ENCODE measurements around the gene FBXL17. TPM values are rescaled to one million over a fixed set of nuclear protein-coding genes. Genes with fewer than 3 reads are reported as not detected.

FBXL17 gene
- total and polyA plus RNA-seq, 4 donors, result 30.0 to 58.0 (median 40.3) TPM

DNA sequence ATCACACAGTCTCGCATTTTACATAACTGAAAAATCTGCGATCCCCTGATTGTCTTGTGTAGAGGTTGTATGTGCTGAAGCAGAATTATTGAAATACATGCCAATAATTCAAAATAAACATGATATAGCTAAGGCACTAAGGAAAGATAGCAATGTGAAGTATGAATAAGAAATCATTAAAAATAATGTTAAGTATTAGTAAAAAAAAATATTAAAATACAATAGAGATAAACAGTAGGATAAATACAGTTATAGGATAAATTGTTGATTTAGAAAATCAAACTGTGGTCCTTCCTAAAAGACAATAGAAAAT, 121.1 kb downstream of the FBXL17 start:
- no peaks in the 10 kb centered on the region for H3K9me3 ChIP-seq (ENCODE audit: control insufficient read depth, insufficient read depth, low read length)
- no peak overlapping the region for H3K4me3 ChIP-seq (ENCODE audit: low read depth, low read length)
- H3K36me3 ChIP-seq (ENCODE audit: control insufficient read depth, insufficient read depth, low read length), result no peaks in the 10 kb centered on the region
- WGBS (ENCODE audit: insufficient coverage), result no CpG with 5 or more reads among the region's 2 CpGs
- H3K27ac ChIP-seq (ENCODE audit: low read depth, low read length), result no peak overlapping the region
- DNase-seq (ENCODE audit: low read depth in 4 of 6, low spot score in 6 of 6), result no peak
- H3K27me3 ChIP-seq (ENCODE audit: control insufficient read depth, insufficient read depth, low read length), result no peaks in the 10 kb centered on the region
- no peaks in the 10 kb centered on the region for H3K4me1 ChIP-seq (ENCODE audit: control insufficient read depth, insufficient read depth, low read length)

DNA sequence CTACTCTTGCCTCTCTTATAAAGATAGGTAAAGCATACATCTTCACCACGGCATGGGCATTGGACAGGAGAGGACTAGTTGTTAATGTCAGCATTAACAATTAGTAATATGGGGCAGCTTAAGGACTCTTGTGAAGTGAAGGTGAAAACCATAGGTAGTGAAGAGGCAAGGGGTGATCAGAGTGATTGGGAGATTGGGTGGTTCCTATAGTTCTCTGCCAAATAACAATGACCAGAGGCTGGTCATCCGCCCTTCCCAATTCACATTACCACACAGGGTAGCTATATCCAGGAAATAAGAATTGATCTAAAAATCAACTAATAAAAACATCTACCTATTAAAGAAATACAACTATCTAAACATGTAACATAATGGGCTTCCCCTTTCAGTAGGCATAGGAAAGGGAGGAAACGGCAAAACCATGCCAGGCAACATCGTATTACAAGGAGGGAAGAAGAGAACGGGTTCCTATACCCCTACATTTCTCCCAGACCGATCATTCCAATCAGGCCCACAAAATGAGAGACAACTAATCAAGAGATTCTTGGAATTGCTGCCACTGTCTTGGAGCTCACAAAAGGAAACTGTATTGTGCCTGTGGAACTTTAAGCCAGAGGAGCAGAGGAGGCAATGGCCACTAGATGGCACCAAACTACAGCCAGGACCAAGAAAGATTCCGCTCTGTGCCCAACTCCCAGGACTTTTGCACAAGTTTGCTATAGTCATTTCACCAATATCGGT, 121.6 kb downstream of the FBXL17 start:
- Histone ChIP-seq H3K4me3 (ENCODE audit: low read depth, low read length) (no peak overlapping the region), H3K36me3 (ENCODE audit: control insufficient read depth, insufficient read depth, low read length) (no peaks in the 10 kb centered on the region), H3K9me3 (ENCODE audit: control insufficient read depth, insufficient read depth, low read length) (no peaks in the 10 kb centered on the region), H3K4me1 (ENCODE audit: control insufficient read depth, insufficient read depth, low read length) (no peaks in the 10 kb centered on the region), H3K27me3 (ENCODE audit: control insufficient read depth, insufficient read depth, low read length) (no peaks in the 10 kb centered on the region), H3K27ac (ENCODE audit: low read depth, low read length) (no peak overlapping the region)
- peak; percentile 35 to 93 (median 60) for DNase-seq (ENCODE audit: low read depth in 4 of 6, low spot score in 6 of 6)
- no CpG with 5 or more reads among the region's 8 CpGs for WGBS (ENCODE audit: insufficient coverage)

GRCh38 chr5:108259306-108259705, 122.6 kb downstream of the FBXL17 start:
- Histone ChIP-seq H3K9me3 (ENCODE audit: control insufficient read depth, insufficient read depth, low read length) (no peaks in the 10 kb centered on the region), H3K4me1 (ENCODE audit: control insufficient read depth, insufficient read depth, low read length) (no peaks in the 10 kb centered on the region), H3K36me3 (ENCODE audit: control insufficient read depth, insufficient read depth, low read length) (no peaks in the 10 kb centered on the region), H3K4me3 (ENCODE audit: low read depth, low read length) (no peak overlapping the region), H3K27me3 (ENCODE audit: control insufficient read depth, insufficient read depth, low read length) (no peaks in the 10 kb centered on the region), H3K27ac (ENCODE audit: low read depth, low read length) (no peak overlapping the region)
- no CpG with 5 or more reads among the region's 1 CpG for WGBS (ENCODE audit: insufficient coverage)
- no peak for DNase-seq (ENCODE audit: low read depth in 4 of 6, low spot score in 6 of 6)

- Histone ChIP-seq H3K4me1 (ENCODE audit: control insufficient read depth, insufficient read depth, low read length) (no peaks in the 10 kb centered on the region), H3K27me3 (ENCODE audit: control insufficient read depth, insufficient read depth, low read length) (no peaks in the 10 kb centered on the region), H3K27ac (ENCODE audit: low read depth, low read length) (no peak overlapping the region), H3K9me3 (ENCODE audit: control insufficient read depth, insufficient read depth, low read length) (no peaks in the 10 kb centered on the region), H3K4me3 (ENCODE audit: low read depth, low read length) (no peak overlapping the region), H3K36me3 (ENCODE audit: control insufficient read depth, insufficient read depth, low read length) (no peaks in the 10 kb centered on the region)
- no peak for DNase-seq (ENCODE audit: low read depth in 4 of 6, low spot score in 6 of 6)
- no CpG with 5 or more reads among the region's 3 CpGs for WGBS (ENCODE audit: insufficient coverage)
These were observed 123.9 kb downstream of the FBXL17 start for GRCh38 chr5:108257996-108258395.

DNA sequence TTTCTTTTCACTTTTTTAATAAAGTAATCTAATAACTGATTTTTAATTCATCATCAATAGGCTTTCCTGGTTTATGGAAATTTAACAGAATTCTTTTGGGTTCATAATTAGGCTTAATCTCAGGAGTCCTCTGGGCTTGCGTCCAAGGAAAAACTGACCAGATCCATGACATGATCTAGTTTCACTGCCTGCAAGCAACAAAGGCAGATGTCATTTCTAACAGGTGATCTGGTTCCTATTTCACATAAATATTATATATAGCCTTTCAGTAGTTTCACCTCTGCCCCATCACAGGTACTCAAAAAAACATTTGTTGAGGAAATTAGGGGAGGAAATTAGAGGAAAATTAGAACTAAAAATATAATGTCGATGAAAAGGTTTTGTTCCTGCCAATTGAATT, 126.4 kb downstream of the FBXL17 start:
- Histone ChIP-seq H3K4me3 (ENCODE audit: low read depth, low read length) (no peak overlapping the region), H3K27ac (ENCODE audit: low read depth, low read length) (no peak overlapping the region), H3K27me3 (ENCODE audit: control insufficient read depth, insufficient read depth, low read length) (no peaks in the 10 kb centered on the region), H3K9me3 (ENCODE audit: control insufficient read depth, insufficient read depth, low read length) (no peaks in the 10 kb centered on the region), H3K4me1 (ENCODE audit: control insufficient read depth, insufficient read depth, low read length) (no peaks in the 10 kb centered on the region), H3K36me3 (ENCODE audit: control insufficient read depth, insufficient read depth, low read length) (no peaks in the 10 kb centered on the region)
- no peak for DNase-seq (ENCODE audit: low read depth in 4 of 6, low spot score in 6 of 6)
- 88% methylated on average over 1 of the region's 2 CpGs for WGBS (ENCODE audit: insufficient coverage)

- no peaks in the 10 kb centered on the region for H3K9me3 ChIP-seq (ENCODE audit: control insufficient read depth, insufficient read depth, low read length)
- no peak overlapping the region for H3K27ac ChIP-seq (ENCODE audit: low read depth, low read length)
- no peak overlapping the region for H3K4me3 ChIP-seq (ENCODE audit: low read depth, low read length)
- no CpG with 5 or more reads among the region's 1 CpG for WGBS (ENCODE audit: insufficient coverage)
- H3K4me1 ChIP-seq (ENCODE audit: control insufficient read depth, insufficient read depth, low read length), result no peaks in the 10 kb centered on the region
- H3K36me3 ChIP-seq (ENCODE audit: control insufficient read depth, insufficient read depth, low read length), result no peaks in the 10 kb centered on the region
- peak in 2 of 6 donors; percentile 39 to 54 for DNase-seq (ENCODE audit: low read depth in 4 of 6, low spot score in 6 of 6)
- no peaks in the 10 kb centered on the region for H3K27me3 ChIP-seq (ENCODE audit: control insufficient read depth, insufficient read depth, low read length)
These were observed 130.5 kb downstream of the FBXL17 start for GRCh38 chr5:108251350-108251749.

DNA sequence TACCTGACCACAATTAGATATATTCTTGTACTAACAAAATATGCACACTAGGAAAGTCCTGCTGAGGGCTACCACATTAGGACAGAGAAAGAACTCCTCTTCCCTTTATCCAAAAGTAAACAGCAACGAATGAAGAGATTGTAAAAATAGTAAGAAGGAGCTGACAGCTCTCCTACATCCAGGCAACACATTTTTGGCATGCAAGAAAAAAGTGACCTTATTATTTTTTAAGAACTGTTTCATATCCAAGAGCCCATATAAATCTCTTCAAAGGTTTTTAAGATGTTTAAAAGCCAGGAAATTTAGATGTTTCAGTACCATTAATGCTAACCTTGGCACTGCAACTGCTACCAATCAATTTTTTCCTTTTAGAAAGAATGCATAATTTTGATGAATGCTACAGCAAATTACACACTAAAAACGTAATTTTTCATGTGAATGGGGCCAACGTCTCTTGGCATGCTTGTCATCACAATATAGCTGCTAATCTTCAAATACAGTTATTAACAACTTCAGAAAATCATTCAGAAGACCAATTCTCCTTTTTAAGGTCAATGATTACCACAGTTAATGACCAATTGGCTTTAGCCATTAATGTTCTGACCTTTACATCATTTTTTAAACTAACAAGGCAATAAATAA, 132.0 kb downstream of the FBXL17 start:
- no peaks in the 10 kb centered on the region for H3K4me1 ChIP-seq (ENCODE audit: control insufficient read depth, insufficient read depth, low read length)
- H3K36me3 ChIP-seq (ENCODE audit: control insufficient read depth, insufficient read depth, low read length), result no peaks in the 10 kb centered on the region
- no peak overlapping the region for H3K27ac ChIP-seq (ENCODE audit: low read depth, low read length)
- WGBS (ENCODE audit: insufficient coverage), result 59% methylated on average over 2 of the region's 3 CpGs
- no peak overlapping the region for H3K4me3 ChIP-seq (ENCODE audit: low read depth, low read length)
- H3K27me3 ChIP-seq (ENCODE audit: control insufficient read depth, insufficient read depth, low read length), result no peaks in the 10 kb centered on the region
- H3K9me3 ChIP-seq (ENCODE audit: control insufficient read depth, insufficient read depth, low read length), result no peaks in the 10 kb centered on the region
- DNase-seq (ENCODE audit: low read depth in 4 of 6, low spot score in 6 of 6), result peak in 1 of 6 donors; percentile 16

- no peaks in the 10 kb centered on the region for H3K27me3 ChIP-seq (ENCODE audit: control insufficient read depth, insufficient read depth, low read length)
- no peak for DNase-seq (ENCODE audit: low read depth in 4 of 6, low spot score in 6 of 6)
- H3K9me3 ChIP-seq (ENCODE audit: control insufficient read depth, insufficient read depth, low read length), result no peaks in the 10 kb centered on the region
- H3K27ac ChIP-seq (ENCODE audit: low read depth, low read length), result no peak overlapping the region
- WGBS (ENCODE audit: insufficient coverage), result no CpG with 5 or more reads among the region's 7 CpGs
- H3K4me1 ChIP-seq (ENCODE audit: control insufficient read depth, insufficient read depth, low read length), result no peaks in the 10 kb centered on the region
- no peak overlapping the region for H3K4me3 ChIP-seq (ENCODE audit: low read depth, low read length)
- no peaks in the 10 kb centered on the region for H3K36me3 ChIP-seq (ENCODE audit: control insufficient read depth, insufficient read depth, low read length)
These were observed 132.7 kb downstream of the FBXL17 start for GRCh38 chr5:108249095-108249784.

DNA sequence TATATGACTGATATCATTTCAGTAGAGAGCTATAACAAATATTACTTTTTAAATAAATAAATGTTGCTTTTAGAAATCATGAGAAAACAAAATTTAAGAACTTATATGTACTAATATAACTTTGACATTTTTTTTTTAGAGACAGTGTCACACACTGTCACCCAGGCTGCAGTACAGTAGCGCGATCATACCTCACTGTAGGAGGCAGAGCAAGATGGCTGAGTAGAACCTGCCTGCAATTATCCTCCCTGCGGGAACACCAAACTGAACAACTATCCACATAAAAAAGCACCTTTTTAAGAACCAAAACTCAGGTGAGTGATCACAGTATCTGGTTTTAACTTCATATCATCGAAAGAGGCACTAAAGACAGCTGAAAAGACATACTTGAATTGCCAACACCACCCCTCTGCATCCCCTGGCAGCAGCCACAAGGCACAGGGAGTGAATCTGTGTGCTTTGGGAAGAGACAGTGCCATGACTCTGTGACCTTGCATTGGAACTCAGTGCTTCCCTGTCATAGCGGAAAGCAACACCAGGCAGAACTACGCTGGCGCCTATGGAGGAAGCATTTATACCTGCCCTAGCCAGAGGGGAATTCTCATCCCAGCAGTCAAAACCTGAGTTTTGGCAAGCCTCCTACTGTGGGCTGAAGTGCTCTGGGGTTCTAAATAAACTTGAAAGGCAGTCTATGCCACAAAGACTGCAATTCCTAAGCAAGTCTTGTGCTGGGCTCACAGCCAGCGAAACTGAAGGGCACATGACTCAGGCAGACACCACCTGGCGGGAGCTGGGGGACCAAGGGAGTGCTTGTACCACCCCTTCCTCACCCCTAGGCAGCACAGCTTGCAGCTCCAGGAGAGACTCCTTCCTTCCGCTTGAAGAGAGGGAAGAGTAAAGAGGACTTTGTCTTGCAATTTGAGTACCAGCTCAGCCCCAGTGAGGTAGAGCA, 142.7 kb downstream of the FBXL17 start:
- no peaks in the 10 kb centered on the region for H3K36me3 ChIP-seq (ENCODE audit: control insufficient read depth, insufficient read depth, low read length)
- H3K4me3 ChIP-seq (ENCODE audit: low read depth, low read length), result no peak overlapping the region
- H3K27me3 ChIP-seq (ENCODE audit: control insufficient read depth, insufficient read depth, low read length), result no peaks in the 10 kb centered on the region
- no peaks in the 10 kb centered on the region for H3K4me1 ChIP-seq (ENCODE audit: control insufficient read depth, insufficient read depth, low read length)
- WGBS (ENCODE audit: insufficient coverage), result 78% methylated on average over 7 of the region's 10 CpGs
- no peaks in the 10 kb centered on the region for H3K9me3 ChIP-seq (ENCODE audit: control insufficient read depth, insufficient read depth, low read length)
- DNase-seq (ENCODE audit: low read depth in 4 of 6, low spot score in 6 of 6), result no peak
- no peak overlapping the region for H3K27ac ChIP-seq (ENCODE audit: low read depth, low read length)
